K562 (cell line): Measurements from ENCODE around the gene OTOA. TPM values are rescaled to one million over a fixed set of nuclear protein-coding genes. Genes with fewer than 3 reads are reported as not detected.

ENCODE experiments used
- ATAC-seq: fragments of 200-7000 bp; cut with Tn5 transposase; 3 replicates; pipeline ENCODE4 v1.9.1; 2020; ENCODE audit warnings: moderate library complexity
- BruUV-seq: library from RNA; stranded (reverse); fragments of 400-500 nt; replicated peaks from 2 replicates; lab custom pipeline; 2021; lab: Mats Ljungman, UMichigan
- CTCF ChIA-PET: fragments of 300-600 bp; formaldehyde crosslinking; extraction: SDS; loops from one replicate; lab custom pipeline; 2021; ENCODE audit warnings: low intra/inter-chr PET ratio; lab: Yijun Ruan, JAX
- POLR2A ChIA-PET: fragments of 300-600, 350-650 bp; sonication (Branson Sonifier 250); formaldehyde crosslinking; extraction: SDS; loops from one replicate; lab custom pipeline; 2021; ENCODE audit warnings: antibody characterized with exemption, inconsistent platforms; lab: Yijun Ruan, JAX
- DNase-seq, 4 experiments: peaks; one replicate each; pipeline versions ENCODE4 v3.0.0 to v3.0.0-alpha.2; 2011 to 2018; ENCODE audit warnings: low spot score in 3 of 4, mixed read lengths in 3 of 4; ENCODE audit errors: extremely low read depth in 1 of 4
- FAIRE-seq: peaks from 2 replicates; lab custom pipeline; 2011; peaks lifted over from hg19 to GRCh38; lab: Jason Lieb, UNC
- H2AFZ ChIP-seq: 2 replicates; pipeline ENCODE4 v1.6.0; 2011; ENCODE audit warnings: low read depth, low read length, control low read depth, inconsistent platforms
- H3K27ac ChIP-seq: fragments of 200-600 bp; 3 replicates; pipeline ENCODE4 v1.8.0; 2011; ENCODE audit warnings: low read depth, mild to moderate bottlenecking, control low read depth, inconsistent platforms, low read length, moderate library complexity, mixed read lengths; ENCODE audit errors: extremely low read depth
- H3K27me3 ChIP-seq, 2 experiments: fragments of 300-600 bp in 1 of 2; 2 replicates in 1 of 2; 3 replicates in 1 of 2; pipeline versions ENCODE4 v1.6.0 to v1.8.0; 2011; ENCODE audit warnings: inconsistent platforms in 2 of 2, low read length in 2 of 2, mild to moderate bottlenecking in 1 of 2, mixed read lengths in 1 of 2, moderate library complexity in 1 of 2; ENCODE audit not compliant: control insufficient read depth in 2 of 2, insufficient read depth in 2 of 2
- H3K36me3 ChIP-seq: fragments of 300-600 bp; 3 replicates; pipeline ENCODE4 v1.8.0; 2011; ENCODE audit warnings: mild to moderate bottlenecking, low read length, inconsistent platforms; ENCODE audit not compliant: control insufficient read depth, insufficient read depth
- H3K4me1 ChIP-seq, 2 experiments: fragments of 200-600 bp in 1 of 2; replicated peaks in 1 of 2; 2 replicates in 1 of 2; 3 replicates in 1 of 2; pipeline versions ENCODE4 v1.5.1 to v1.8.0; 2011; ENCODE audit warnings: inconsistent platforms in 2 of 2, low read length in 2 of 2, mild to moderate bottlenecking in 1 of 2, mixed read lengths in 1 of 2, moderate library complexity in 1 of 2; ENCODE audit not compliant: control insufficient read depth in 2 of 2, insufficient read depth in 2 of 2
- H3K4me2 ChIP-seq: 2 replicates; pipeline ENCODE4 v1.6.1; 2011; ENCODE audit warnings: low read length, control low read depth, inconsistent platforms, mixed read lengths; ENCODE audit not compliant: insufficient read depth
- H3K4me3 ChIP-seq: fragments of 200-600 bp; sonication (generic), shearing (Covaris generic); 2 replicates; pipeline ENCODE4 v1.5.1; 2016; ENCODE audit warnings: control low read depth, inconsistent platforms
- H3K79me2 ChIP-seq: fragments of 200-600 bp; 3 replicates; pipeline ENCODE4 v1.8.0; 2011; ENCODE audit warnings: low read length, inconsistent platforms; ENCODE audit not compliant: control insufficient read depth, insufficient read depth
- H3K9ac ChIP-seq, 2 experiments: 2 replicates each; pipeline versions ENCODE4 v1.6.0 to v1.6.1; 2011; ENCODE audit warnings: low read depth in 2 of 2, low read length in 2 of 2, control low read depth in 1 of 2, inconsistent platforms in 1 of 2, mild to moderate bottlenecking in 1 of 2, mixed read lengths in 1 of 2; ENCODE audit not compliant: insufficient read depth in 1 of 2
- H3K9me1 ChIP-seq: one replicate; pipeline ENCODE4 v1.6.0; 2011; ENCODE audit warnings: inconsistent platforms, mild to moderate bottlenecking, low read length, moderate library complexity; ENCODE audit not compliant: control insufficient read depth, insufficient read depth
- H3K9me3 ChIP-seq: replicated peaks from 2 replicates; pipeline ENCODE4 v1.5.1; 2011; ENCODE audit warnings: low read depth, low read length, inconsistent platforms; ENCODE audit not compliant: control insufficient read depth, insufficient read depth
- H4K20me1 ChIP-seq: replicated peaks from 2 replicates; pipeline ENCODE4 v1.6.1; 2011; ENCODE audit warnings: low read length, inconsistent platforms, mixed read lengths; ENCODE audit not compliant: control insufficient read depth, insufficient read depth
- CHCHD3 ChIP-seq: fragments of 250-450 bp; sonication (Bioruptor Pico); IDR thresholded peaks from 2 replicates; pipeline ENCODE4 v2.1.2; 2022; ENCODE audit warnings: mild to moderate bottlenecking
- COPS2 ChIP-seq: fragments of 450-650 bp; conservative IDR thresholded peaks from 2 replicates; pipeline ENCODE4 v1.6.1; 2016; ENCODE audit warnings: mild to moderate bottlenecking, moderate library complexity
- ELF2 ChIP-seq: fragments of 250-450 bp; sonication (Bioruptor Pico); IDR thresholded peaks from 2 replicates; pipeline ENCODE4 v1.5.0; 2021; ENCODE audit warnings: mild to moderate bottlenecking
- FOXA3 ChIP-seq, 2 experiments: fragments of 450-650 bp in 1 of 2; sonication (generic) in 1 of 2; formaldehyde crosslinking; IDR thresholded peaks in 1 of 2; conservative IDR thresholded peaks in 1 of 2; 2 replicates each; pipeline versions ENCODE4 v1.4.0 to v1.8.0; 2020 to 2022; ENCODE audit warnings: mild to moderate bottlenecking in 2 of 2, missing genetic modification reagents in 1 of 2
- WGBS: fragments of 100-300 bp; shearing (Covaris generic); methylation state at CpG from one replicate; pipeline ENCODE4 v1.1.6; 2016; ENCODE audit warnings: low coverage, mixed read lengths; ENCODE audit not compliant: insufficient coverage; ENCODE audit errors: missing lambda C conversion rate; 5-methylcytosine and 5-hydroxymethylcytosine counted together
- in situ Hi-C: fragments of 300-500 bp; cut with MboI; formaldehyde crosslinking; loops from 4 replicates; pipeline ENCODE4 v1.15.0; 2018; ENCODE audit warnings: inconsistent platforms, mixed read lengths
- intact Hi-C: fragments of 100-400 bp; cut with micrococcal nuclease; formaldehyde crosslinking; loops from 2 replicates; pipeline ENCODE4 v1.14.2; 2022
- polyA plus RNA-seq, 8 experiments: library from polyadenylated mRNA; depleted of rRNA in 4 of 8; stranded (reverse) in 5 of 8; unstranded in 3 of 8; fragments of >200 nt; fragmentation: Nextera tagmentation in 2 of 8; fragmentation: Illumina TruSeq in 1 of 8; extraction: Ambion mirVana in 2 of 8; extraction: Trizol in 1 of 8; gene quantifications; 2 replicates each; pipeline versions ENCODE4 v1.2.1 to v1.2.3, GENCODE V29; 2011 to 2014; ENCODE audit warnings: inconsistent platforms in 1 of 8, missing spikeins in 1 of 8
- total RNA-seq, 7 experiments: library from RNA; depleted of rRNA in 6 of 7; stranded (reverse); fragments of >200 nt in 6 of 7; fragmentation: Illumina TruSeq in 2 of 7; extraction: Trizol in 2 of 7; gene quantifications; 2 replicates each; pipeline versions ENCODE4 v1.2.1 to v1.2.3, GENCODE V29; 2011 to 2021; ENCODE audit warnings: low replicate concordance in 1 of 7
- TF ChIP-seq, protein P1 (sequence below): fragments of 200-800 bp; sonication (Bioruptor generic); IDR thresholded peaks from 2 replicates; pipeline ENCODE4 v1.6.1; 2017; ENCODE audit warnings: missing genetic modification characterization, missing compliant biosample characterization
- TF ChIP-seq, protein P2 (sequence below): sonication (generic); formaldehyde crosslinking; IDR thresholded peaks from 2 replicates; pipeline ENCODE4 v1.8.0; 2023; ENCODE audit warnings: mild to moderate bottlenecking, missing genetic modification reagents
- TF ChIP-seq, protein P3 (sequence below): sonication (generic); formaldehyde crosslinking; IDR thresholded peaks from 2 replicates; pipeline ENCODE4 v1.8.1; 2023; ENCODE audit warnings: mild to moderate bottlenecking, missing genetic modification reagents

Gene OTOA
- total and polyA plus RNA-seq, 9 of the 15 experiments (the other 6 are each of a cell fraction or from before 2014, with no cell fraction given): 0.04 TPM; not detected in 8

DNA sequence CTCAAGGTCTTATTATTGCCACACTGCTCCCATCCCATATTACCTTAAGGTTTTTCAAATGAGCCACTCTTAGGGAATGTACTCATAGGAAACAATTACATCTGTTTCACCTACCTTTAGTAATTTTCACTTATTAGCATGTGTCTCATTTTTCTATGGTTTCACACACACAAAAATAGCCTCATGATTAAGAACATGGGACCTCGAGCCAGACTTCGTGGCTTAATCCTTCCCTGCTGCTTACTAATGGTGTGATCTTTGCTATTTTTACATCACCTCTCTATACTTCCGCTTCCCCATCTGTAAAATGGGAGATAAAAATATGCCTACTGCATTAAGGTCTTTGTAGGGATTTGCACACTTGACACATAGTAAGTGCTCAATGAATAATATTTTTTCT is 38.5 kb downstream of the OTOA start (continued):
- TF ChIP-seq, protein P1, sequence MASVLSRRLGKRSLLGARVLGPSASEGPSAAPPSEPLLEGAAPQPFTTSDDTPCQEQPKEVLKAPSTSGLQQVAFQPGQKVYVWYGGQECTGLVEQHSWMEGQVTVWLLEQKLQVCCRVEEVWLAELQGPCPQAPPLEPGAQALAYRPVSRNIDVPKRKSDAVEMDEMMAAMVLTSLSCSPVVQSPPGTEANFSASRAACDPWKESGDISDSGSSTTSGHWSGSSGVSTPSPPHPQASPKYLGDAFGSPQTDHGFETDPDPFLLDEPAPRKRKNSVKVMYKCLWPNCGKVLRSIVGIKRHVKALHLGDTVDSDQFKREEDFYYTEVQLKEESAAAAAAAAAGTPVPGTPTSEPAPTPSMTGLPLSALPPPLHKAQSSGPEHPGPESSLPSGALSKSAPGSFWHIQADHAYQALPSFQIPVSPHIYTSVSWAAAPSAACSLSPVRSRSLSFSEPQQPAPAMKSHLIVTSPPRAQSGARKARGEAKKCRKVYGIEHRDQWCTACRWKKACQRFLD (CRISPR knock-in tag): no peak
- TF ChIP-seq ELF2 (CRISPR knock-in tag) (no peak), FOXA3 (CRISPR knock-in tag; conservative IDR thresholded peaks at IDR 0.05 in 1 of 2, IDR thresholded peaks at IDR 0.05 in 1 of 2) (no peak)
- TF ChIP-seq, protein P2, sequence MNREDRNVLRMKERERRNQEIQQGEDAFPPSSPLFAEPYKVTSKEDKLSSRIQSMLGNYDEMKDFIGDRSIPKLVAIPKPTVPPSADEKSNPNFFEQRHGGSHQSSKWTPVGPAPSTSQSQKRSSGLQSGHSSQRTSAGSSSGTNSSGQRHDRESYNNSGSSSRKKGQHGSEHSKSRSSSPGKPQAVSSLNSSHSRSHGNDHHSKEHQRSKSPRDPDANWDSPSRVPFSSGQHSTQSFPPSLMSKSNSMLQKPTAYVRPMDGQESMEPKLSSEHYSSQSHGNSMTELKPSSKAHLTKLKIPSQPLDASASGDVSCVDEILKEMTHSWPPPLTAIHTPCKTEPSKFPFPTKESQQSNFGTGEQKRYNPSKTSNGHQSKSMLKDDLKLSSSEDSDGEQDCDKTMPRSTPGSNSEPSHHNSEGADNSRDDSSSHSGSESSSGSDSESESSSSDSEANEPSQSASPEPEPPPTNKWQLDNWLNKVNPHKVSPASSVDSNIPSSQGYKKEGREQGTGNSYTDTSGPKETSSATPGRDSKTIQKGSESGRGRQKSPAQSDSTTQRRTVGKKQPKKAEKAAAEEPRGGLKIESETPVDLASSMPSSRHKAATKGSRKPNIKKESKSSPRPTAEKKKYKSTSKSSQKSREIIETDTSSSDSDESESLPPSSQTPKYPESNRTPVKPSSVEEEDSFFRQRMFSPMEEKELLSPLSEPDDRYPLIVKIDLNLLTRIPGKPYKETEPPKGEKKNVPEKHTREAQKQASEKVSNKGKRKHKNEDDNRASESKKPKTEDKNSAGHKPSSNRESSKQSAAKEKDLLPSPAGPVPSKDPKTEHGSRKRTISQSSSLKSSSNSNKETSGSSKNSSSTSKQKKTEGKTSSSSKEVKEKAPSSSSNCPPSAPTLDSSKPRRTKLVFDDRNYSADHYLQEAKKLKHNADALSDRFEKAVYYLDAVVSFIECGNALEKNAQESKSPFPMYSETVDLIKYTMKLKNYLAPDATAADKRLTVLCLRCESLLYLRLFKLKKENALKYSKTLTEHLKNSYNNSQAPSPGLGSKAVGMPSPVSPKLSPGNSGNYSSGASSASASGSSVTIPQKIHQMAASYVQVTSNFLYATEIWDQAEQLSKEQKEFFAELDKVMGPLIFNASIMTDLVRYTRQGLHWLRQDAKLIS (CRISPR knock-in tag): no peak

DNA sequence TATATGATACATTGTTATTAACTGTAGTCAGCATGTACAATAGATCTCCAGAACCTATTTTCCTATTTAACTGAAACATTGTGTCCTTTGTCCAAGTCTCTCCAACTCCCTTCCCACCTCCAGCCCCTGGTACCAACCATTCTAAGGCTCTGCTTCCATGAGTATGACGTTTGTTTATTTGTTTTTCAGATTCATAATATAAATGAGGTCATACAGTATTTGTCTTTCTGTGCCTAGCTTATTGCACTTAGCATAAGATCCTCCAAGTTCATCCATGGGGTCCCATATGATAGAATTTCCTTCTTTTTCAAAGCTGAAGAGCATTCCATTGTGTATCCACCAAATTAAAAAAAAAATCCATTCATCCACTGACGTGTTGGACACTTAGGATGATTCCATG is 39.4 kb downstream of the OTOA start:
- ChIA-PET CTCF (no interaction called here), POLR2A (no interaction called here)
- no peak overlapping the region for H3K27ac ChIP-seq
- no peaks in the 10 kb centered on the region for H3K9me1 ChIP-seq
- H3K9ac ChIP-seq: no peak overlapping the region
- TF ChIP-seq COPS2: no peak
- TF ChIP-seq CHCHD3 (CRISPR knock-in tag): no peak
- TF ChIP-seq, protein P3, sequence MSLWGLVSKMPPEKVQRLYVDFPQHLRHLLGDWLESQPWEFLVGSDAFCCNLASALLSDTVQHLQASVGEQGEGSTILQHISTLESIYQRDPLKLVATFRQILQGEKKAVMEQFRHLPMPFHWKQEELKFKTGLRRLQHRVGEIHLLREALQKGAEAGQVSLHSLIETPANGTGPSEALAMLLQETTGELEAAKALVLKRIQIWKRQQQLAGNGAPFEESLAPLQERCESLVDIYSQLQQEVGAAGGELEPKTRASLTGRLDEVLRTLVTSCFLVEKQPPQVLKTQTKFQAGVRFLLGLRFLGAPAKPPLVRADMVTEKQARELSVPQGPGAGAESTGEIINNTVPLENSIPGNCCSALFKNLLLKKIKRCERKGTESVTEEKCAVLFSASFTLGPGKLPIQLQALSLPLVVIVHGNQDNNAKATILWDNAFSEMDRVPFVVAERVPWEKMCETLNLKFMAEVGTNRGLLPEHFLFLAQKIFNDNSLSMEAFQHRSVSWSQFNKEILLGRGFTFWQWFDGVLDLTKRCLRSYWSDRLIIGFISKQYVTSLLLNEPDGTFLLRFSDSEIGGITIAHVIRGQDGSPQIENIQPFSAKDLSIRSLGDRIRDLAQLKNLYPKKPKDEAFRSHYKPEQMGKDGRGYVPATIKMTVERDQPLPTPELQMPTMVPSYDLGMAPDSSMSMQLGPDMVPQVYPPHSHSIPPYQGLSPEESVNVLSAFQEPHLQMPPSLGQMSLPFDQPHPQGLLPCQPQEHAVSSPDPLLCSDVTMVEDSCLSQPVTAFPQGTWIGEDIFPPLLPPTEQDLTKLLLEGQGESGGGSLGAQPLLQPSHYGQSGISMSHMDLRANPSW (CRISPR knock-in tag): no peak
- no peak overlapping the region for H2AFZ ChIP-seq
- peaks cover 0 to 9% of the 10 kb centered on the region in 2 experiments; a peak in 3 of 5 replicates for H3K27me3 ChIP-seq
- no peak for DNase-seq
- no peaks in the 10 kb centered on the region for H3K9me3 ChIP-seq
- no peaks in the 10 kb centered on the region for H3K4me1 ChIP-seq
- WGBS: 3% methylated on average over 2 of the region's 2 CpGs
- no peaks in the 10 kb centered on the region for H3K79me2 ChIP-seq
- no peak overlapping the region for H3K4me2 ChIP-seq
- H4K20me1 ChIP-seq: no peaks in the 10 kb centered on the region
- no peak for ATAC-seq
- intact Hi-C loops (no loop called here), in situ Hi-C loops (loop anchor here (25.0 kb wide), 2 partner anchors 109 to 234 kb away; no protein-coding TSS in a partner anchor)
- BruUV-seq: no TSS peak
- H3K4me3 ChIP-seq: no peak overlapping the region
- no peaks in the 10 kb centered on the region for H3K36me3 ChIP-seq
- FAIRE-seq: no peak
